Measurements from ENCODE around the gene LILRB2.
"Not testable (repeated sequence)": the region's sequence is repeated elsewhere in the genome, so short reads cannot be mapped to it uniquely, and the experiment has no call there.

The LILRB2 gene

DNA sequence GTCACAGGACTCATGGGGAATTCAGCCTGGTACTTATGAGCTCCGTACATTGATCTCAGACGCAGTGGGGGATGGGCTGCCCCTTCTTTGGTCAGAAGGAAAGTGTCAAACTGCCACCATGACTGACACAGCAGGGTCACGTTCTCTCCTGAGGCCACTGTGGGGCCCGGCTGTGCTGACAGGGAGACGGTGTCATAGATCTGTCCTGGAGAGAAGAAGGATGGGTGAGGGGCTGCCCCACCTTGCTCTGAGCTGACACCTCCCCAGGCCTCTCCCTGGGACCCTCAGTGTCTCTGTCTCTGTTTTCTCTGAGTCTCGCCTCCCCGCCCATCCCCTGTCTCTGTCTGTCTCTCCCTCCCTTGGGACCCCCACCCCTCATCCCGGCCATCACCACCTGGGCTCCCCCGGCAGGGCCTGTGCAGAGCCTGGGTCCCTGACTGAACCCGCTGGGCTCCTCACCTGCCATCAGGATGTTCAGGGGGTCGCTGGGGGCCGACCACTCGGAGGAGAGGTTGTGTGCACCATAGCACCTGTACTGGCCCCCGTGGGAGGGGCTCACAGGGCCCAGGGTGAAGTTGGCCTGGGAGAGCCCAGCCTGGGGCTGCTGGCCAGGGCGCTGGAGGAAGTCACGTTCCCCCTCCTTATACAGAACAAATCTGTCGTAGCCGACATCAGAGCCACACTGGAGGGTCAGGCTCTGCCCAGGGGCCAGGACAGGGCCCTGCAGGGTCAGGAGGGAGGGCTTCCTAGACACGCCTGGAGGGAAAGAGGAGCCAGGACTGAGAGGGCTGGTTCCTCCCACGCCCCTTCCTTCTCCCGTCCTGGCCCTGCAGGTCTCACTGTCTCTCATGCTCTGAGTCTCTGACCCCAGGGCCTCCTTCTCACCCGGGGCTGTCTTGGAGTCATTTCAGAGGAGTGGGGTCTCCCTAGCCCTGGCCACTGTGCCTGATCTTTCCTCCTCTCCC is 40.3 kb downstream of the LILRB2 start:
- DNase-seq (ENCODE audit: low read depth); H3K4me3 ChIP-seq (ENCODE audit: control insufficient read depth, low read depth, low read length): not testable (repeated sequence)

DNA sequence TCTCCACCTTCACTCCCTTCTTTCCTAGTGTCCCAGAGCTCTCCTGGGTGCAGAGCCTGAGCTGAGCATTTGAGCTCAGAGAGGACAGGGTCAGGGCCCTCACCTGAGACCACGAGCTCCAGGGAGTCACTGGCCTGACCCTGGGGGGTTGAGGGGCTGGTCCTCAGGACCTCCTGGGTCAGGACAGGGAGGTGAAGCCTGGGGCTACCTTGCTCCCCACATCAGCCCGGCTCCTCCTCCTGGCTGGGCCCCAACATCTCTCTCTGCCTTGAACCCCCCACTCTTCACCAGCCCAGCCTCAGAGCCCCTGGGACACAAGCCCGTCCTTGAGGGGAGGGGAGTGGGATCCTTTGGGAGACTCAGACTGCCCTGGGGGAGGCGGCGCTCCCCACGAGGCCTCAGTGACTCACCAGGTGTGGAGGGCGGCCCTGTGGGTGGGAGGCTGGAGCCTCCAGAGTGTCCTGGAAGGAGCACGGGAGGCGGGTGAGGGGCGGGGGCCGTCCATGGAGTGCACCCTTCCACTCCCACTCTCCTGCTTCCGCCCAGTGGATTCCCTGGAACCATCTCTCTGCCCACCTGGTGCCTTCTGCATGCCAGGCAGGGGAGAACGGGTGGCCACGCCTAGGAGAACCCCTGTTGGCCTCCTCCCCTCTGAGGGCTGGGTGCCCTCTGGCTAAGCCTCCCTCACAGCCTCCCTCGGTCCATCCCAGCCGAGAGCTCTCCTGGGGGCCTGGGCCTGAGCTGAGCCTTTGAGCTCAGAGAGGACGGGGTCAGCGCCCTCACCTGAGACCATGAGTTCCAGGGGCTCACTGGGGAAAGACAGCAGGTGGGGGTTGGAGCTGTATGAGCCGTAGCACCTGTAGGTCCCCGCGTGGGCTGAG is 41.2 kb downstream of the LILRB2 start:
- not testable (repeated sequence) for DNase-seq (ENCODE audit: low read depth); H3K4me3 ChIP-seq (ENCODE audit: control insufficient read depth, low read depth, low read length)

DNA sequence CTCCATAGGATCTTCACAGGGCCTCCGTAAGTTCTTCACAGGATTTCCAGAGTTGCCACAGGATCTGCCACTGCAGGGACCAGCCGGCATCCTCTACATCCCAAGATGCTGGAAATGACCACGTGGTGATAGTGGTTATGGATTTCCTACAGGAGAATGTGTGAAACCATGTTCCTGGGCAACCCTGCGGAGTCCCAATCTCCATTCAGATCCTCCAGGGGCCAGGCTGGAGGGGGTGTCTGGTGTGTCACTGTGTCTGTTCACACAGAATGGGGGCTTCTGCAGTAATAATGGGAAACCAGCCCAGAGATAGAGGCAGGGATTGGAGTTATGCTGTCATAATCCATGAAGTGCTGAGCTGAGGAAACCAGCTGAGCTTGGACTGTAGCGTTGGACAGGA is 47.0 kb downstream of the LILRB2 start:
- DNase-seq (ENCODE audit: low read depth), result no peak
- H3K4me3 ChIP-seq (ENCODE audit: control insufficient read depth, low read depth, low read length), result no peak overlapping the region
- TF ChIP-seq, protein P1, sequence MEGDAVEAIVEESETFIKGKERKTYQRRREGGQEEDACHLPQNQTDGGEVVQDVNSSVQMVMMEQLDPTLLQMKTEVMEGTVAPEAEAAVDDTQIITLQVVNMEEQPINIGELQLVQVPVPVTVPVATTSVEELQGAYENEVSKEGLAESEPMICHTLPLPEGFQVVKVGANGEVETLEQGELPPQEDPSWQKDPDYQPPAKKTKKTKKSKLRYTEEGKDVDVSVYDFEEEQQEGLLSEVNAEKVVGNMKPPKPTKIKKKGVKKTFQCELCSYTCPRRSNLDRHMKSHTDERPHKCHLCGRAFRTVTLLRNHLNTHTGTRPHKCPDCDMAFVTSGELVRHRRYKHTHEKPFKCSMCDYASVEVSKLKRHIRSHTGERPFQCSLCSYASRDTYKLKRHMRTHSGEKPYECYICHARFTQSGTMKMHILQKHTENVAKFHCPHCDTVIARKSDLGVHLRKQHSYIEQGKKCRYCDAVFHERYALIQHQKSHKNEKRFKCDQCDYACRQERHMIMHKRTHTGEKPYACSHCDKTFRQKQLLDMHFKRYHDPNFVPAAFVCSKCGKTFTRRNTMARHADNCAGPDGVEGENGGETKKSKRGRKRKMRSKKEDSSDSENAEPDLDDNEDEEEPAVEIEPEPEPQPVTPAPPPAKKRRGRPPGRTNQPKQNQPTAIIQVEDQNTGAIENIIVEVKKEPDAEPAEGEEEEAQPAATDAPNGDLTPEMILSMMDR (IDR thresholded peaks at IDR 0.05; ENCODE audit: control insufficient read depth, insufficient read depth, low read depth, low read length, missing control alignments), result no peak

DNA sequence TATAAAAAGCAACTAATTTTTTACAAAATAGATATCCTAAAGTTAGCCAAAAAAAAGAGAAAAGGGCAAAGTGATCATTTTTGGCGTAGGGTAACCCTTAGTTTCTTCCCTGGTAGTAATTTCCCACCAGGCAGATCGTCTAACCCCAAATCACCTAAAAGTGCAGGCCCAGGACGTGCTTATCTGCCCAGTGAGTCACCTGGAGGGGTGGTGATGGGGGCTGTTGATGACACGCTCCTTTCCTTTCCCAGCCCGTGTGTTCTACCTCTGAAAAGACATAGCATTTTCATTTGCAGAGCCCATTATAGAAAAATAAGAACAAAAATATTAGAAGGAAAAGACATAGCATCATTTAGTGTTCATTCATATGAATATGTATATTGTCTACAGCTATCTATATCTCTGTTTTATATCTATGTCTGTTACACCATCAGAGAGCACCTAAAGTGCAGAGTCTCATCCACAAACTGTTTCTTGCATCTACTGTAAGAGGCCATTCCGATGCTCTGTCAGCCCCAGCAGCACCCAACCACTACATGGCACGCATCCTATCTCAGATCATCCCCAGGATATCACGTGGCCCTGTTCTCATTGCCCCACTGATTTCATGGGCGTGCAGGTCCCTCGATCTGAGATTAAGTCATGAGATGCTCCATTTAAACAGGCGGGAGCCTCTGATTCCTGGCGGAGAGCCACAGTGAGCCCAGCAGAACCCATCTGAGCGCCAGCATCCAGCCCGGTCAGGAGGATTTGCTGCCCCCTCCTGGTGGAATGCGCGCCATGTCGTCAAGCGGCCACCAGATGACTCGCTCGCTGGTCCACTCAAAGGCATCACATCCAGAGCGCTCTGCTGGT is 49.6 kb downstream of the LILRB2 start:
- DNase-seq (ENCODE audit: low read depth), result peak; percentile 52
- TF ChIP-seq, protein P1 (IDR thresholded peaks at IDR 0.05; ENCODE audit: control insufficient read depth, insufficient read depth, low read depth, low read length, missing control alignments), result peak; percentile 99
- no peak overlapping the region for H3K4me3 ChIP-seq (ENCODE audit: control insufficient read depth, low read depth, low read length)

DNA sequence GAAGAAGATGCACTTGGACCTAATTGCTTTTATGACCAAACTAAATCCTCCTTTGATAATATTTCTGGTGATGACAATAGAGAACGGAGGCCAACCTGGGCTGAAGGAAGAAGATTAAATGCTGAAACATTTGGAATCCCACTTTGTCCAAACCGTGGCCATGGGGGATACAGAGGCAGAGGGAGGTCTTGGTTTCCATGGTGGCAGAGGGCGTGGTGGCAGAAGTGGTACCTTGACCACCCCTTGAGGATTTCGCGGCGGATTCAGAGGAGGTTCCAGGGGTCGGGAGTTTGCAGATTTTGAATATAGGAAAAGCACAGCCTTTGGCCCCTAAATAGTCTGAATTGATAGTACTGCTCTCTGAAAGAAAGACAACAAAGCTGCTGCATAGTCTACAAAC is 50.9 kb downstream of the LILRB2 start:
- TF ChIP-seq, protein P1 (IDR thresholded peaks at IDR 0.05; ENCODE audit: control insufficient read depth, insufficient read depth, low read depth, low read length, missing control alignments), result no peak
- no peak for DNase-seq (ENCODE audit: low read depth)

DNA sequence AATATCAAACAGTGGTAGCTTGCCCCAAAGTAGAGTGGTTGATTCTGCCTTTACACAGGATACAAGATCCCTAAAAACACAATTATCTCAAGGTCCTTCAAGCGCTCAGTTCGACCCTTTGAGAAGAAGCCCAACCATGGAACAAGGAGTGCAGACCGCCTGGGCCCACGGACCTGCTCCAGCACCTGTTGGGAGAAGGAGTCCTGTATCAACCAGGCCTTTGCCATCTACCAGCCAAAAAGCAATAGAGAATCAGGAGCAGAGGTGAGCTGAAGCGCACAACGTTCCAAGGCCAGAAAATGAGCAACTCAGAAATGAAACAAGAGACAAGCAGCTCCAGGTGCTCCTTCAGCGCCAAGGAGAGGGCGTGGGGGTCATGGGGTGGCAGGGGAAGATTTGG is 51.8 kb downstream of the LILRB2 start:
- TF ChIP-seq, protein P1 (IDR thresholded peaks at IDR 0.05; ENCODE audit: control insufficient read depth, insufficient read depth, low read depth, low read length, missing control alignments), result no peak
- no peak for DNase-seq (ENCODE audit: low read depth)
- no peak overlapping the region for H3K4me3 ChIP-seq (ENCODE audit: control insufficient read depth, low read depth, low read length)

More for the DNA sequence above, 50.9 kb downstream of the LILRB2 start:
- no peak overlapping the region for H3K4me3 ChIP-seq (ENCODE audit: control insufficient read depth, low read depth, low read length)

DNA sequence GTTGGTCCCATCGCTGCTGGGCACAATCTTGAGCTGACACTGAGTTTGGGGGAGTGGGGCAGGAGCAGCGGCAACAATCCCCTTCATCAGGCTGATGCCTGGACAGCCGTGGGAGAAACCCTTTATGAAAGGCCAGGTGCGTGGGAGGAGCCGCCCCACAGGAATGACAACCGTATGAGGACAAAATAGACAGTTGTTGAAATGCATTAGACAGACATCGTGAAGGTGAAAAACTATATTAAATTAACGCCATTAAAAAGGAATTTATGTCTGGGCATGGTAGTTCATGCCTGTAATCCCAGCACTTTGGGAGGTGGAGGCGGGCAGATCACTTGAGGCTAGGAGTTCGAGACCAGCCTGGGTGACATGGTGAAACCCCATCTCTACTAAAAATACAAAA is 56.3 kb downstream of the LILRB2 start:
- not testable (repeated sequence) for H3K4me3 ChIP-seq (ENCODE audit: control insufficient read depth, low read depth, low read length); DNase-seq (ENCODE audit: low read depth)

DNA sequence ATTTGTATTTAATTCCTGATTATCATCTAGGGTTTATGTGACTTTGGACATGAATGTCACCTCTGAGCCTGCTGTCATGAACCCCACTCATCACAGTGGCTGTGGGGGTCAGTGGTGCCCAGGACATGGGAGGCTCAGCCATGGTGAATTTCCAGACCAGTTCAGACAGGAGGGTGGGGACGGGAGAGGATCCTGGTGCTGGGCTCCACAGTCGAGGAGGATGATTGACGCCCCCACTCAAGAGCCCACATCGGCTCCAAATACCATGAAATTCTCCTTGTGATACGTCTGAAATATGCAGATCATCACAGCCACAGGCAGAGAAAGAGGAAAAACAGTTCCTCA is 57.0 kb downstream of the LILRB2 start:
- not testable (repeated sequence) for DNase-seq (ENCODE audit: low read depth); H3K4me3 ChIP-seq (ENCODE audit: control insufficient read depth, low read depth, low read length)
